Cardiac muscle cell (in vitro differentiated cells and primary cell): ENCODE data around the gene CERS1. TPM values are rescaled to one million over a fixed set of nuclear protein-coding genes. Genes with fewer than 3 reads are reported as not detected.

Experiments used
- DNase-seq, 2 donors: peaks; one replicate each; pipeline versions ENCODE4 v3.0.0 to v3.0.0-alpha.2; 2010 to 2017; ENCODE audit warnings: low read depth in 1 of 2, low spot score in 1 of 2
- H3K27ac ChIP-seq: fragments of 200-600 bp; sonication (generic); 2 replicates; pipeline ENCODE4 v1.5.1; 2016
- H3K27me3 ChIP-seq: fragments of 200-600 bp; sonication (generic); 2 replicates; pipeline ENCODE4 v1.6.0; 2016; ENCODE audit warnings: control low read depth
- H3K36me3 ChIP-seq: fragments of 200-600 bp; sonication (generic); 2 replicates; pipeline ENCODE4 v1.5.1; 2016; ENCODE audit warnings: control low read depth
- H3K4me1 ChIP-seq: fragments of 200-600 bp; sonication (generic); 2 replicates; pipeline ENCODE4 v1.8.1; 2017; ENCODE audit warnings: low read depth, mild to moderate bottlenecking, mixed run types
- H3K4me3 ChIP-seq: fragments of 200-600 bp; sonication (generic); 2 replicates; pipeline ENCODE4 v1.5.1; 2016; ENCODE audit warnings: mild to moderate bottlenecking
- H3K9me3 ChIP-seq: fragments of 200-600 bp; sonication (generic); 2 replicates; pipeline ENCODE4 v1.5.1; 2017; ENCODE audit warnings: low read depth, mild to moderate bottlenecking, control low read depth
- CTCF ChIP-seq: IDR thresholded peaks from 2 replicates; pipeline ENCODE4 v1.5.1; 2012; ENCODE audit warnings: low read depth, mild to moderate bottlenecking, low read length
- polyA plus RNA-seq: library from polyadenylated mRNA; unstranded; fragments of >200 nt; fragmentation: Nextera tagmentation; extraction: Ambion mirVana; gene quantifications from 2 replicates; pipeline ENCODE4 v1.2.1, GENCODE V29; 2016
- total RNA-seq: library from RNA; depleted of rRNA; stranded (reverse); fragments of >200 nt; gene quantifications from 2 replicates; pipeline ENCODE4 v1.2.3, GENCODE V29; 2016

The CERS1 gene
- total and polyA plus RNA-seq, 2 experiments from 2014 or later: 15.2 to 29.3 TPM

GRCh38 chr19:18931316-18932162 lies 35.6 kb upstream of the CERS1 start:
- no peaks in the 10 kb centered on the region for H3K4me1 ChIP-seq
- H3K27me3 ChIP-seq: no peaks in the 10 kb centered on the region
- no peak for TF ChIP-seq CTCF
- no peak for DNase-seq
- H3K27ac ChIP-seq: no peak overlapping the region
- no peak overlapping the region for H3K4me3 ChIP-seq
- peaks cover 9% of the 10 kb centered on the region for H3K36me3 ChIP-seq
- H3K9me3 ChIP-seq: no peaks in the 10 kb centered on the region

- no peak for TF ChIP-seq CTCF
- H3K4me3 ChIP-seq: no peak overlapping the region
- H3K9me3 ChIP-seq: no peaks in the 10 kb centered on the region
- H3K36me3 ChIP-seq: peaks cover 16% of the 10 kb centered on the region
- H3K4me1 ChIP-seq: no peaks in the 10 kb centered on the region
- no peak overlapping the region for H3K27ac ChIP-seq
- no peak for DNase-seq
- H3K27me3 ChIP-seq: no peaks in the 10 kb centered on the region
Measured at GRCh38 chr19:18929311-18929710, 33.4 kb upstream of the CERS1 start.

- no peak overlapping the region for H3K27ac ChIP-seq
- no peaks in the 10 kb centered on the region for H3K4me1 ChIP-seq
- TF ChIP-seq CTCF: no peak
- H3K4me3 ChIP-seq: no peak overlapping the region
- peaks cover 12% of the 10 kb centered on the region for H3K36me3 ChIP-seq
- H3K27me3 ChIP-seq: no peaks in the 10 kb centered on the region
- DNase-seq: no peak
- H3K9me3 ChIP-seq: no peaks in the 10 kb centered on the region
Measured at GRCh38 chr19:18928018-18928805, 32.3 kb upstream of the CERS1 start.

- Histone ChIP-seq H3K4me3 (no peak overlapping the region), H3K27me3 (no peaks in the 10 kb centered on the region), H3K4me1 (no peaks in the 10 kb centered on the region), H3K27ac (no peak overlapping the region), H3K9me3 (no peaks in the 10 kb centered on the region), H3K36me3 (peaks cover 17% of the 10 kb centered on the region)
- TF ChIP-seq CTCF: no peak
- no peak for DNase-seq
Measured at GRCh38 chr19:18924684-18925213, 28.8 kb upstream of the CERS1 start.

GRCh38 chr19:18922228-18922985 lies 26.4 kb upstream of the CERS1 start:
- peaks cover 4% of the 10 kb centered on the region for H3K4me1 ChIP-seq
- peaks cover 13% of the 10 kb centered on the region for H3K36me3 ChIP-seq
- no peak overlapping the region for H3K27ac ChIP-seq
- no peak overlapping the region for H3K4me3 ChIP-seq
- no peaks in the 10 kb centered on the region for H3K9me3 ChIP-seq
- no peak for DNase-seq
- H3K27me3 ChIP-seq: no peaks in the 10 kb centered on the region
- no peak for TF ChIP-seq CTCF
